GM12878 (cell line): ENCODE measurements around the gene MTAP. TPM values are rescaled to one million over a fixed set of nuclear protein-coding genes. Genes with fewer than 3 reads are reported as not detected.

ENCODE experiments used
- ATAC-seq: fragments of 200-7000 bp; cut with Tn5 transposase; 3 replicates; pipeline ENCODE4 v1.9.1; 2020; ENCODE audit warnings: mild to moderate bottlenecking, moderate library complexity
- BruUV-seq: library from RNA; stranded (reverse); fragments of 400-500 nt; replicated peaks from 2 replicates; lab custom pipeline; 2021; lab: Mats Ljungman, UMichigan
- CTCF ChIA-PET: fragments of 300-600 bp; sonication (Branson Sonifier 250); formaldehyde crosslinking; extraction: SDS; loops from one replicate; lab custom pipeline; 2021; ENCODE audit warnings: inconsistent platforms; lab: Yijun Ruan, JAX
- POLR2A ChIA-PET: fragments of 350-600 bp; formaldehyde crosslinking; extraction: SDS; loops from one replicate; lab custom pipeline; 2021; ENCODE audit warnings: inconsistent platforms; lab: Charles Lee
- RAD21 ChIA-PET: fragments of 300-600 bp; sonication (Branson Sonifier 250); formaldehyde crosslinking; loops from one replicate; lab custom pipeline; 2023; ENCODE audit warnings: antibody characterized with exemption; ENCODE audit not compliant: unreplicated experiment; lab: Charles Lee
- SMC1A ChIA-PET: fragments of 300-600 bp; sonication (Branson Sonifier 250); formaldehyde crosslinking; loops from one replicate; lab custom pipeline; 2023; ENCODE audit not compliant: unreplicated experiment, uncharacterized antibody; lab: Charles Lee
- DNase-seq: peaks from one replicate; pipeline ENCODE4 v3.0.0-alpha.2; 2011; ENCODE audit warnings: low read depth, low spot score
- FAIRE-seq: peaks from 3 replicates; lab custom pipeline; 2011; peaks lifted over from hg19 to GRCh38; lab: Jason Lieb, UNC
- H2AFZ ChIP-seq: 2 replicates; pipeline ENCODE4 v1.6.0; 2011; ENCODE audit warnings: low read depth, low read length, control low read depth; ENCODE audit not compliant: control insufficient read depth
- H3K27ac ChIP-seq: 2 replicates; pipeline ENCODE4 v1.5.1; 2011; ENCODE audit warnings: control low read depth; ENCODE audit not compliant: control insufficient read depth, insufficient read depth
- H3K27me3 ChIP-seq, 2 experiments: replicated peaks in 1 of 2; 2 replicates each; pipeline versions ENCODE4 v1.6.0 to v1.6.1; 2011; ENCODE audit warnings: low read length in 1 of 2; ENCODE audit not compliant: control insufficient read depth in 2 of 2, insufficient read depth in 2 of 2
- H3K36me3 ChIP-seq, 2 experiments: 2 replicates each; pipeline ENCODE4 v1.5.1; 2011; ENCODE audit warnings: low read length in 1 of 2; ENCODE audit not compliant: control insufficient read depth in 2 of 2, insufficient read depth in 2 of 2
- H3K4me1 ChIP-seq: 2 replicates; pipeline ENCODE4 v1.6.1; 2011; ENCODE audit warnings: mild to moderate bottlenecking, low read length, moderate library complexity, mixed read lengths; ENCODE audit not compliant: control insufficient read depth, insufficient read depth
- H3K4me2 ChIP-seq: 2 replicates; pipeline ENCODE4 v1.6.0; 2011; ENCODE audit warnings: control low read depth; ENCODE audit not compliant: control insufficient read depth, insufficient read depth
- H3K4me3 ChIP-seq: fragments of 200-600 bp; sonication (generic); 2 replicates; pipeline ENCODE4 v1.5.1; 2016
- H3K79me2 ChIP-seq: 2 replicates; pipeline ENCODE4 v1.6.0; 2011; ENCODE audit warnings: low read length; ENCODE audit not compliant: control insufficient read depth, insufficient read depth
- H3K9ac ChIP-seq: 2 replicates; pipeline ENCODE4 v1.8.0; 2011; ENCODE audit warnings: low read length, control low read depth, mixed read lengths; ENCODE audit not compliant: control insufficient read depth, insufficient read depth
- H3K9me3 ChIP-seq: replicated peaks from 3 replicates; pipeline ENCODE4 v1.5.1; 2011; ENCODE audit warnings: mild to moderate bottlenecking, low read length; ENCODE audit not compliant: control insufficient read depth, insufficient read depth
- H4K20me1 ChIP-seq: 2 replicates; pipeline ENCODE4 v1.6.0; 2011; ENCODE audit not compliant: control insufficient read depth, insufficient read depth
- BCLAF1 ChIP-seq: fragments of 450-650 bp; IDR thresholded peaks from 2 replicates; pipeline ENCODE4 v1.6.1; 2017; ENCODE audit warnings: antibody characterized with exemption, mild to moderate bottlenecking, moderate library complexity
- HDAC6 ChIP-seq: fragments of 200-600 bp; sonication (generic); IDR thresholded peaks from one replicate; pipeline ENCODE4 v1.8.0; 2017; ENCODE audit warnings: antibody characterized with exemption; ENCODE audit not compliant: unreplicated experiment
- REST ChIP-seq: IDR thresholded peaks from 2 replicates; pipeline ENCODE4 v1.6.1; 2012; ENCODE audit warnings: mild to moderate bottlenecking, low read depth, low read length
- SIN3A ChIP-seq: IDR thresholded peaks from 2 replicates; pipeline ENCODE4 v1.6.1; 2012; ENCODE audit warnings: low read depth, low read length, improper control_type of control experiment
- SIX5 ChIP-seq: IDR thresholded peaks from 2 replicates; pipeline ENCODE4 v1.6.1; 2011; ENCODE audit warnings: mild to moderate bottlenecking, low read depth, low read length, moderate library complexity; ENCODE audit not compliant: severe bottlenecking
- TAF1 ChIP-seq: IDR thresholded peaks from 2 replicates; pipeline ENCODE4 v1.6.1; 2011; ENCODE audit warnings: mild to moderate bottlenecking, low read depth, low read length, borderline replicate concordance
- WGBS: methylation state at CpG from one replicate; pipeline ENCODE4 v1.1.6; 2016; ENCODE audit warnings: low lambda C conversion rate; ENCODE audit not compliant: insufficient replicate concordance, insufficient coverage; ENCODE audit errors: missing lambda C conversion rate; 5-methylcytosine and 5-hydroxymethylcytosine counted together
- in situ Hi-C: fragments of 300-500 bp; cut with MboI; formaldehyde crosslinking; loops from 9 replicates; pipeline ENCODE4 v1.14.3; 2018; ENCODE audit warnings: mixed read lengths
- intact Hi-C: fragments of 100-400 bp; cut with micrococcal nuclease; formaldehyde crosslinking; loops from one replicate; pipeline ENCODE4 v1.14.2; 2022; ENCODE audit not compliant: unreplicated experiment
- polyA plus RNA-seq, 11 experiments: library from polyadenylated mRNA; depleted of rRNA in 4 of 11; unstranded in 6 of 11; stranded (reverse) in 5 of 11; fragments of >200 nt; fragmentation: Nextera tagmentation in 4 of 11; fragmentation: Illumina TruSeq in 1 of 11; extraction: Ambion mirVana in 4 of 11; extraction: Trizol in 1 of 11; gene quantifications; 1 replicate in 1 of 11; 2 replicates in 10 of 11; pipeline versions ENCODE4 v1.2.1 to v1.2.3, GENCODE V29; 2011 to 2016; ENCODE audit warnings: inconsistent platforms in 2 of 11, missing spikeins in 2 of 11, low read depth in 1 of 11
- total RNA-seq, 4 experiments: library from RNA; depleted of rRNA in 3 of 4; stranded (reverse); fragments of >200 nt in 3 of 4; fragmentation: Illumina TruSeq in 1 of 4; extraction: Trizol in 1 of 4; gene quantifications; 2 replicates each; pipeline versions ENCODE4 v1.2.1 to v1.2.3, GENCODE V29; 2013 to 2021

Gene MTAP
- total and polyA plus RNA-seq, 10 of the 15 experiments (the other 5 are each of a cell fraction or from before 2014, with no cell fraction given): 16.4 to 29.9 (median 22.6) TPM

GRCh38 chr9:21854119-21854518, 51.7 kb downstream of the MTAP start (continued):
- TF ChIP-seq REST: no peak
- TF ChIP-seq, all 136 proteins: peak for 0

- POLR2A ChIA-PET: no interaction called here
Measured at GRCh38 chr9:21854594-21854993, 52.2 kb downstream of the MTAP start.

More at GRCh38 chr9:21854594-21854993, 52.2 kb downstream of the MTAP start:
- 97% methylated on average over 11 of the region's 11 CpGs for WGBS
- H4K20me1 ChIP-seq: no peaks in the 10 kb centered on the region
- no peak for TF ChIP-seq SIX5
- no peak for TF ChIP-seq HDAC6
- no peak for TF ChIP-seq BCLAF1
- no peak for TF ChIP-seq SIN3A
- TF ChIP-seq TAF1: no peak
- TF ChIP-seq, all 136 proteins: peak for 0
- FAIRE-seq (no peak), DNase-seq (no peak), ATAC-seq (no peak)
- Histone ChIP-seq H2AFZ (no peak overlapping the region), H3K4me2 (no peak overlapping the region), H3K9ac (no peak overlapping the region), H3K27me3 (no peaks in the 10 kb centered on the region), H3K4me1 (peaks cover 5% of the 10 kb centered on the region; the same call in 1 of the 2 replicates), H3K27ac (no peak overlapping the region), H3K9me3 (no peaks in the 10 kb centered on the region), H3K36me3 (peaks cover 0 to 14% of the 10 kb centered on the region in 2 experiments; a peak in 3 of 4 replicates), H3K4me3 (no peak overlapping the region), H3K79me2 (no peaks in the 10 kb centered on the region)
- no TSS peak for BruUV-seq
- in situ Hi-C loops (loop anchor here (5.0 kb wide), 1 partner anchor 48 kb away; no protein-coding TSS in a partner anchor), intact Hi-C loops (no loop called here)
- SMC1A ChIA-PET: interaction anchor here (1.0 to 2.5 kb wide), 4 partner anchors 9 to 154 kb away, joined by 3 to 5 read pairs (median 4); no protein-coding TSS in a partner anchor
- CTCF ChIA-PET: interaction anchor here (1.1 to 1.5 kb wide), 2 partner anchors 21 to 41 kb away, joined by 4 to 5 read pairs; no protein-coding TSS in a partner anchor
- RAD21 ChIA-PET: no interaction called here
